ENCODE results near the gene OST4.
"Not testable (repeated sequence)": the region's sequence is repeated elsewhere in the genome, so short reads cannot be mapped to it uniquely, and the experiment has no call there.

DNA sequence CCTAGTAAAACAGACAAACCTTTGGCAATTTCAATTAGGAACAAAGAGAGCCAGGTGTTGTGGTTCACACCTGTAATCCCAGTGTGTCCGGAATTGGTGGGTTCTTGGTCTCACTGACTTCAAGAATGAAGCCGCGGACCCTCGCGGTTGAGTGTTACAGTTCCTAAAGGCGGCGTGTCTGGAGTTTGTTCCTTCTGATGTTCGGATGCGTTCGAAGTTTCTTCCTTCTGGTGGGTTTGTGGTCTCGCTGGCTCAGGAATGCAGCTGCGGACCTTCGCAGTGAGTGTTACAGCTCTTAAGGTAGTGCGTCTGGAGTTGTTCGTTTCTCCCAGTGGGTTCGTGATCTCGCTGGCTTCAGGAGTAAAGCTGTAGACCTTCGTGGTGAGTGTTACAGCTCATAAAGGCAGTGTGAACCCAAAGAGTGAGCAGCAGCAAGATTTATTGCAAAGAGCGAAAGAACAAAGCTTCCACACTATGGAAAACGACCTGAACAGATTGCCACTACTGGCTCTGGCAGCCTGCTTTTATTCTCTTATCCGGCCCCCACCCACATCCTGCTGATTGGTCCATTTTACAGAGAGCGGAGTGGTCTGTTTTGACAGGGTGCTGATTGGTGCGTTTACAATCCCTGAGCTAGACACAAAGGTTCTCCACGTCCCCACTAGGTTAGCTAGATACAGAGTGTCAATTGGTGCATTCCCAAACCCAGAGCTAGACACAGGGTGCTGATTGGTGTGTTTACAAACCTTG is 39.3 kb upstream of the OST4 start:
- TF ChIP-seq, protein P1, sequence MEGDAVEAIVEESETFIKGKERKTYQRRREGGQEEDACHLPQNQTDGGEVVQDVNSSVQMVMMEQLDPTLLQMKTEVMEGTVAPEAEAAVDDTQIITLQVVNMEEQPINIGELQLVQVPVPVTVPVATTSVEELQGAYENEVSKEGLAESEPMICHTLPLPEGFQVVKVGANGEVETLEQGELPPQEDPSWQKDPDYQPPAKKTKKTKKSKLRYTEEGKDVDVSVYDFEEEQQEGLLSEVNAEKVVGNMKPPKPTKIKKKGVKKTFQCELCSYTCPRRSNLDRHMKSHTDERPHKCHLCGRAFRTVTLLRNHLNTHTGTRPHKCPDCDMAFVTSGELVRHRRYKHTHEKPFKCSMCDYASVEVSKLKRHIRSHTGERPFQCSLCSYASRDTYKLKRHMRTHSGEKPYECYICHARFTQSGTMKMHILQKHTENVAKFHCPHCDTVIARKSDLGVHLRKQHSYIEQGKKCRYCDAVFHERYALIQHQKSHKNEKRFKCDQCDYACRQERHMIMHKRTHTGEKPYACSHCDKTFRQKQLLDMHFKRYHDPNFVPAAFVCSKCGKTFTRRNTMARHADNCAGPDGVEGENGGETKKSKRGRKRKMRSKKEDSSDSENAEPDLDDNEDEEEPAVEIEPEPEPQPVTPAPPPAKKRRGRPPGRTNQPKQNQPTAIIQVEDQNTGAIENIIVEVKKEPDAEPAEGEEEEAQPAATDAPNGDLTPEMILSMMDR (IDR thresholded peaks at IDR 0.05; ENCODE audit: insufficient read depth, low read length): not testable (repeated sequence)
- TF ChIP-seq, protein P2, sequence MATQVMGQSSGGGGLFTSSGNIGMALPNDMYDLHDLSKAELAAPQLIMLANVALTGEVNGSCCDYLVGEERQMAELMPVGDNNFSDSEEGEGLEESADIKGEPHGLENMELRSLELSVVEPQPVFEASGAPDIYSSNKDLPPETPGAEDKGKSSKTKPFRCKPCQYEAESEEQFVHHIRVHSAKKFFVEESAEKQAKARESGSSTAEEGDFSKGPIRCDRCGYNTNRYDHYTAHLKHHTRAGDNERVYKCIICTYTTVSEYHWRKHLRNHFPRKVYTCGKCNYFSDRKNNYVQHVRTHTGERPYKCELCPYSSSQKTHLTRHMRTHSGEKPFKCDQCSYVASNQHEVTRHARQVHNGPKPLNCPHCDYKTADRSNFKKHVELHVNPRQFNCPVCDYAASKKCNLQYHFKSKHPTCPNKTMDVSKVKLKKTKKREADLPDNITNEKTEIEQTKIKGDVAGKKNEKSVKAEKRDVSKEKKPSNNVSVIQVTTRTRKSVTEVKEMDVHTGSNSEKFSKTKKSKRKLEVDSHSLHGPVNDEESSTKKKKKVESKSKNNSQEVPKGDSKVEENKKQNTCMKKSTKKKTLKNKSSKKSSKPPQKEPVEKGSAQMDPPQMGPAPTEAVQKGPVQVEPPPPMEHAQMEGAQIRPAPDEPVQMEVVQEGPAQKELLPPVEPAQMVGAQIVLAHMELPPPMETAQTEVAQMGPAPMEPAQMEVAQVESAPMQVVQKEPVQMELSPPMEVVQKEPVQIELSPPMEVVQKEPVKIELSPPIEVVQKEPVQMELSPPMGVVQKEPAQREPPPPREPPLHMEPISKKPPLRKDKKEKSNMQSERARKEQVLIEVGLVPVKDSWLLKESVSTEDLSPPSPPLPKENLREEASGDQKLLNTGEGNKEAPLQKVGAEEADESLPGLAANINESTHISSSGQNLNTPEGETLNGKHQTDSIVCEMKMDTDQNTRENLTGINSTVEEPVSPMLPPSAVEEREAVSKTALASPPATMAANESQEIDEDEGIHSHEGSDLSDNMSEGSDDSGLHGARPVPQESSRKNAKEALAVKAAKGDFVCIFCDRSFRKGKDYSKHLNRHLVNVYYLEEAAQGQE (IDR thresholded peaks at IDR 0.05; ENCODE audit: insufficient replicate concordance, low read depth): not testable (repeated sequence)
- not testable (repeated sequence) for TF ChIP-seq POLR2AphosphoS5, GABPA (IDR thresholded peaks at IDR 0.05; ENCODE audit: low read depth)

All from HL-60 (cell line).